Measurements from ENCODE around the gene ERC2.
"Not testable (repeated sequence)": the region's sequence is repeated elsewhere in the genome, so short reads cannot be mapped to it uniquely, and the experiment has no call there.

Gene ERC2

GRCh38 chr3:56318891-56319290 is 149.4 kb downstream of the ERC2 start:
- DNase-seq (ENCODE audit: low read depth in 1 of 2, low spot score in 1 of 2), result no peak

GRCh38 chr3:56316944-56317343 is 151.3 kb downstream of the ERC2 start:
- no peak for DNase-seq (ENCODE audit: low read depth in 1 of 2, low spot score in 1 of 2)

GRCh38 chr3:56314842-56315241 is 153.4 kb downstream of the ERC2 start:
- DNase-seq (ENCODE audit: low read depth in 1 of 2, low spot score in 1 of 2), result no peak

GRCh38 chr3:56309465-56309864 is 158.8 kb downstream of the ERC2 start:
- DNase-seq (ENCODE audit: low read depth in 1 of 2, low spot score in 1 of 2), result no peak

- no peak for DNase-seq (ENCODE audit: low read depth in 1 of 2, low spot score in 1 of 2)
Observed at GRCh38 chr3:56308471-56308870, 159.8 kb downstream of the ERC2 start.

- no peak for DNase-seq (ENCODE audit: low read depth in 1 of 2, low spot score in 1 of 2)
Observed at GRCh38 chr3:56304069-56304468, 164.2 kb downstream of the ERC2 start.

GRCh38 chr3:56303487-56303886 is 164.8 kb downstream of the ERC2 start:
- DNase-seq (ENCODE audit: low read depth in 1 of 2, low spot score in 1 of 2), result no peak

- DNase-seq (ENCODE audit: low read depth in 1 of 2, low spot score in 1 of 2), result no peak
Observed at GRCh38 chr3:56302417-56302816, 165.8 kb downstream of the ERC2 start.

- DNase-seq (ENCODE audit: low read depth in 1 of 2, low spot score in 1 of 2), result no peak
Observed at GRCh38 chr3:56297281-56297840, 170.9 kb downstream of the ERC2 start.

GRCh38 chr3:56296361-56296760 is 171.9 kb downstream of the ERC2 start:
- DNase-seq (ENCODE audit: low read depth in 1 of 2, low spot score in 1 of 2), result no peak

- no peak for DNase-seq (ENCODE audit: low read depth in 1 of 2, low spot score in 1 of 2)
Observed at GRCh38 chr3:56295161-56295560, 173.1 kb downstream of the ERC2 start.

- DNase-seq (ENCODE audit: low read depth in 1 of 2, low spot score in 1 of 2), result no peak
Observed at GRCh38 chr3:56294286-56294685, 174.0 kb downstream of the ERC2 start.

- DNase-seq (ENCODE audit: low read depth in 1 of 2, low spot score in 1 of 2), result no peak
Observed at GRCh38 chr3:56291953-56292352, 176.3 kb downstream of the ERC2 start.

- no peak for DNase-seq (ENCODE audit: low read depth in 1 of 2, low spot score in 1 of 2)
Observed at GRCh38 chr3:56291244-56291680, 177.0 kb downstream of the ERC2 start.

- no peak for DNase-seq (ENCODE audit: low read depth in 1 of 2, low spot score in 1 of 2)
Observed at GRCh38 chr3:56290374-56290773, 177.9 kb downstream of the ERC2 start.

GRCh38 chr3:56288258-56288657 is 180.0 kb downstream of the ERC2 start:
- no peak for DNase-seq (ENCODE audit: low read depth in 1 of 2, low spot score in 1 of 2)

- DNase-seq (ENCODE audit: low read depth in 1 of 2, low spot score in 1 of 2), result no peak
Observed at GRCh38 chr3:56282341-56282740, 185.9 kb downstream of the ERC2 start.

GRCh38 chr3:56277236-56277635 is 191.0 kb downstream of the ERC2 start:
- no peak for DNase-seq (ENCODE audit: low read depth in 1 of 2, low spot score in 1 of 2)

GRCh38 chr3:56275120-56275519 is 193.1 kb downstream of the ERC2 start:
- no peak for DNase-seq (ENCODE audit: low read depth in 1 of 2, low spot score in 1 of 2)

GRCh38 chr3:56269755-56270535 is 198.3 kb downstream of the ERC2 start:
- no peak for DNase-seq (ENCODE audit: low read depth in 1 of 2, low spot score in 1 of 2)

GRCh38 chr3:56268616-56269383 is 199.5 kb downstream of the ERC2 start:
- no peak for DNase-seq (ENCODE audit: low read depth in 1 of 2, low spot score in 1 of 2)

GRCh38 chr3:56261852-56262251 is 206.4 kb downstream of the ERC2 start:
- not testable (repeated sequence) for DNase-seq (ENCODE audit: low read depth in 1 of 2, low spot score in 1 of 2)

Data from activated T-helper 1 cell treated with anti-CD3 and anti-CD28 coated beads, Interleukin-2, amount 50 U/mL, for 16 hours (primary cell).